MM.1S (cell line): ENCODE measurements around the gene NMNAT2.

Experiments
- DNase-seq: peaks from one replicate; pipeline ENCODE4 v3.0.0-alpha.2; 2015
- H2AFZ ChIP-seq: fragments of 300-600 bp; sonication (generic); 2 replicates; pipeline ENCODE4 v1.6.0; 2016; ENCODE audit warnings: antibody characterized with exemption, low read length
- H3F3A ChIP-seq: fragments of 300-600 bp; sonication (generic); 2 replicates; pipeline ENCODE4 v1.6.1; 2016; ENCODE audit warnings: mild to moderate bottlenecking, antibody characterized with exemption, low read length, moderate library complexity, mixed read lengths; ENCODE audit not compliant: insufficient read depth
- H3K27ac ChIP-seq: fragments of 300-600 bp; sonication (generic); 2 replicates; pipeline ENCODE4 v1.5.1; 2016; ENCODE audit warnings: mild to moderate bottlenecking, low read length
- H3K27me3 ChIP-seq: fragments of 300-600 bp; sonication (generic); replicated peaks from 2 replicates; pipeline ENCODE4 v1.6.0; 2016; ENCODE audit warnings: low read length; ENCODE audit not compliant: insufficient read depth
- H3K36me3 ChIP-seq: fragments of 300-600 bp; sonication (generic); replicated peaks from 2 replicates; pipeline ENCODE4 v1.6.1; 2016; ENCODE audit warnings: mild to moderate bottlenecking, low read length, mixed read lengths; ENCODE audit not compliant: insufficient read depth
- H3K4me1 ChIP-seq: fragments of 300-600 bp; sonication (generic); 2 replicates; pipeline ENCODE4 v1.6.1; 2016; ENCODE audit warnings: low read length, mixed read lengths
- H3K4me2 ChIP-seq: fragments of 300-600 bp; sonication (generic); 2 replicates; pipeline ENCODE4 v1.6.0; 2016; ENCODE audit warnings: low read depth, low read length
- H3K4me3 ChIP-seq: fragments of 300-600 bp; sonication (generic); 2 replicates; pipeline ENCODE4 v1.5.1; 2016; ENCODE audit warnings: low read length, mixed read lengths
- H3K79me2 ChIP-seq: fragments of 300-600 bp; sonication (generic); 2 replicates; pipeline ENCODE4 v1.6.1; 2016; ENCODE audit warnings: mixed run types, low read length, mixed read lengths
- H3K9ac ChIP-seq: fragments of 300-600 bp; sonication (generic); 2 replicates; pipeline ENCODE4 v1.6.1; 2016; ENCODE audit warnings: low read length, mixed read lengths
- H3K9me2 ChIP-seq: fragments of 300-600 bp; sonication (generic); replicated peaks from 2 replicates; pipeline ENCODE4 v1.6.1; 2016; ENCODE audit warnings: mild to moderate bottlenecking, low read length, mixed read lengths; ENCODE audit not compliant: insufficient read depth
- H3K9me3 ChIP-seq: fragments of 300-600 bp; sonication (generic); replicated peaks from 2 replicates; pipeline ENCODE4 v1.6.1; 2016; ENCODE audit warnings: mild to moderate bottlenecking, low read length, mixed read lengths; ENCODE audit not compliant: insufficient read depth
- H4K20me1 ChIP-seq: fragments of 300-600 bp; sonication (generic); 2 replicates; pipeline ENCODE4 v1.6.1; 2016; ENCODE audit warnings: mild to moderate bottlenecking, low read length, moderate library complexity, mixed read lengths; ENCODE audit not compliant: insufficient read depth
- CTCF ChIP-seq: fragments of 300-600 bp; sonication (generic); IDR thresholded peaks from 2 replicates; pipeline ENCODE4 v1.5.1; 2016; ENCODE audit warnings: antibody characterized with exemption, low read length, mixed read lengths
- EZH2 ChIP-seq: fragments of 300-600 bp; sonication (generic); optimal IDR thresholded peaks from 2 replicates; pipeline ENCODE3; 2017; ENCODE audit warnings: low read depth, mild to moderate bottlenecking, antibody characterized with exemption, low read length, mixed read lengths
- EZH2phosphoT487 ChIP-seq: fragments of 300-600 bp; sonication (generic); IDR thresholded peaks from 2 replicates; pipeline ENCODE4 v1.6.1; 2018; ENCODE audit warnings: antibody characterized with exemption, low read length

Gene NMNAT2

DNA sequence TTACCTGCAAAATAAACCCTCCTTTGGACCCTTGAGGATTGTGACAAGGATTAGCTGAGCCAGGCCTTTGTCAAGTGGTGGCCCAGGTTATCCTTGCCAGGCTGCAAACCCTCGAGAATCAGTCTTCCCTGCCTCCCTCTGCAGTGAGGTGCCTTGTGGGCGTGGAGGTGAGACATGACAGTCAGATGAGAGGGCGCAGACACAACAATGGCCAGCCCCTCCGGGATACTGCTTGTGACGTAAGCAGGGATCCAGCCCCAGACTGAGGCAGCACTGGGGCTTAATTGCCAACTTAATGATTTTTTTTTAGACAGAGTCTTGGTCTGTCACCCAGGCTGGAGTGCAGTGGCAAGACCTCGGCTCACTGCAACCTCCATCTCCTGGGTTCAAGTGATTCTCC is 127.6 kb downstream of the NMNAT2 start:
- Histone ChIP-seq H3F3A (no peaks in the 10 kb centered on the region), H3K4me3 (no peak overlapping the region), H3K9me3 (no peaks in the 10 kb centered on the region), H3K4me1 (no peaks in the 10 kb centered on the region), H3K27me3 (no peaks in the 10 kb centered on the region), H3K4me2 (no peak overlapping the region), H3K27ac (no peak overlapping the region), H3K9ac (no peak overlapping the region), H3K9me2 (no peaks in the 10 kb centered on the region), H3K36me3 (no peaks in the 10 kb centered on the region), H4K20me1 (no peaks in the 10 kb centered on the region), H3K79me2 (no peaks in the 10 kb centered on the region), H2AFZ (no peak overlapping the region)
- no peak for DNase-seq
- TF ChIP-seq CTCF (no peak), EZH2 (no peak), EZH2phosphoT487 (no peak)

- TF ChIP-seq CTCF (no peak), EZH2phosphoT487 (no peak), EZH2 (no peak)
Measured at GRCh38 chr1:183289051-183289496, 129.1 kb downstream of the NMNAT2 start.

DNA sequence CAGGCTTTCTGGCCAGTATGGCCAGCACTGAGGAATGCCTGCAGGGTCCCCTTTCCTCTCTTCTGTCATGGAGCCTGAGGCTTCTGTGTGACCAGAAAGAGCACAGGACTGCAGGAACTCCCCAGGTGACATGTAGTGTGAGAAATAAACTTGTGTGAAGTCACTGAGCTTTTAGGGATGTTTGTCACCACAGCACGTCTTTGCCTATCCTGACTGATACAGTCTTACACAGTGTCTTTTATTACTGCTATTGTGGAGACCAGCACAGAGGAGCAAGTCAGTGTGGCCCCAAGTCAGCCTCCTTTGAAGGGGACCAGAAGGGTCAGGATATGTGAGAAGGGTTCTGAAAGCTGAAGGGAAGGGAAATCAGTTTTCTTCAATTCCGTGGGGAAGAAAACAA is 129.6 kb downstream of the NMNAT2 start:
- no peak overlapping the region for H3K4me3 ChIP-seq
- H3K4me2 ChIP-seq: no peak overlapping the region
- DNase-seq: no peak
- no peaks in the 10 kb centered on the region for H4K20me1 ChIP-seq
- H3K27me3 ChIP-seq: no peaks in the 10 kb centered on the region
- no peak overlapping the region for H3K27ac ChIP-seq
- H2AFZ ChIP-seq: no peak overlapping the region
- no peak for TF ChIP-seq EZH2
- TF ChIP-seq EZH2phosphoT487: no peak
- TF ChIP-seq CTCF: no peak
- no peaks in the 10 kb centered on the region for H3K9me3 ChIP-seq
- H3K9me2 ChIP-seq: no peaks in the 10 kb centered on the region
- H3K79me2 ChIP-seq: no peaks in the 10 kb centered on the region
- H3K4me1 ChIP-seq: no peaks in the 10 kb centered on the region
- no peaks in the 10 kb centered on the region for H3F3A ChIP-seq
- H3K9ac ChIP-seq: no peak overlapping the region
- no peaks in the 10 kb centered on the region for H3K36me3 ChIP-seq

More at GRCh38 chr1:183289051-183289496, 129.1 kb downstream of the NMNAT2 start:
- H3K27me3 ChIP-seq: no peaks in the 10 kb centered on the region
- no peaks in the 10 kb centered on the region for H3K79me2 ChIP-seq
- H3K4me1 ChIP-seq: no peaks in the 10 kb centered on the region
- H3F3A ChIP-seq: no peaks in the 10 kb centered on the region
- H2AFZ ChIP-seq: no peak overlapping the region
- H3K4me2 ChIP-seq: no peak overlapping the region
- no peaks in the 10 kb centered on the region for H3K9me3 ChIP-seq
- H3K9me2 ChIP-seq: no peaks in the 10 kb centered on the region
- H4K20me1 ChIP-seq: no peaks in the 10 kb centered on the region
- H3K4me3 ChIP-seq: no peak overlapping the region
- H3K9ac ChIP-seq: no peak overlapping the region
- DNase-seq: no peak
- H3K36me3 ChIP-seq: no peaks in the 10 kb centered on the region
- H3K27ac ChIP-seq: no peak overlapping the region
